Psoas muscle (tissue), 8 donors: ENCODE results near the gene PDCD7. TPM values are rescaled to one million over a fixed set of nuclear protein-coding genes. Genes with fewer than 3 reads are reported as not detected.

ENCODE experiments used
- ATAC-seq, 4 donors: fragments of 200-7000 bp; cut with Tn5 transposase; one replicate each; pipeline ENCODE4 v1.9.1; 2020; ENCODE audit warnings: moderate library complexity in 3 of 4, mild to moderate bottlenecking in 2 of 4
- DNase-seq, 2 donors: peaks; one replicate each; pipeline ENCODE4 v3.0.0-alpha.2; 2020
- H3K27ac ChIP-seq: fragments of 200-600 bp; one replicate; pipeline ENCODE4 v1.8.0; 2022
- H3K27me3 ChIP-seq, 3 donors: fragments of 200-600 bp in 1 of 3; one replicate each; pipeline versions ENCODE4 v1.6.1 to v1.8.0; 2013 to 2022; ENCODE audit warnings: low read length in 2 of 3, mild to moderate bottlenecking in 2 of 3, moderate library complexity in 1 of 3; ENCODE audit not compliant: insufficient read depth in 3 of 3
- H3K36me3 ChIP-seq, 2 donors: fragments of 200-600 bp in 1 of 2; one replicate each; pipeline versions ENCODE4 v1.6.1 to v1.8.0; 2013 to 2022; ENCODE audit warnings: low read depth in 1 of 2, mild to moderate bottlenecking in 1 of 2, moderate library complexity in 1 of 2; ENCODE audit not compliant: insufficient read depth in 1 of 2
- H3K4me1 ChIP-seq: fragments of 200-600 bp; one replicate; pipeline ENCODE4 v1.8.0; 2022
- H3K4me3 ChIP-seq: fragments of 200-600 bp; one replicate; pipeline ENCODE4 v1.8.0; 2022; ENCODE audit warnings: mild to moderate bottlenecking
- H3K9me3 ChIP-seq: fragments of 200-600 bp; one replicate; pipeline ENCODE4 v1.8.0; 2022
- CTCF ChIP-seq: fragments of 200-600 bp; IDR thresholded peaks from one replicate; pipeline ENCODE4 v1.8.0; 2022; ENCODE audit warnings: antibody characterized with exemption
- WGBS, 3 donors: extraction: QIAGEN DNeasy Blood & Tissue Kit; methylation state at CpG; one replicate each; pipeline versions ENCODE4 v1.1.6 to v1.1.7; 2013; 5-methylcytosine and 5-hydroxymethylcytosine counted together
- intact Hi-C, 2 donors: fragments of 100-400 bp; cut with DNase I; formaldehyde crosslinking; loops; one replicate each; pipeline versions ENCODE4 v1.11.0 to v1.14.2; 2022
- polyA plus RNA-seq, 3 donors: library from polyadenylated mRNA; stranded (reverse); fragments of 200-250 nt; gene quantifications; one replicate each; pipeline ENCODE4 v1.2.3, GENCODE V29; 2013
- total RNA-seq, 4 donors: library from RNA; stranded (reverse); fragmentation: NEBNext Ultra II Directional in 2 of 4; extraction: Animal tissue kit (Norgen Biotek cat#: 25700) in 2 of 4; gene quantifications; one replicate each; pipeline versions ENCODE4 v1.2.1 to v1.2.4, GENCODE V29; 2021 to 2023
- donor health status: healthy with polysubstance abuse.
- donor health status: DM: no; HTN: no; CAD: no; lungs with moderate emphysema.
- donor health status: Bipolar disorder and iron deficiency.
- donor health status: healthy.
- donor health status: DM: yes; HTN: yes; CAD: no.
- donor health status: DM: no; HTN: no; CAD: no.
- donor health status: DM: no; HTN: no; CAD: no.
- donor health status: DM: yes; HTN: yes; CAD: no.

PDCD7 gene
- total and polyA plus RNA-seq, 7 donors, result 6.8 to 22.4 (median 14.5) TPM

GRCh38 chr15:65069179-65069578 lies 64.4 kb downstream of the PDCD7 start:
- Histone ChIP-seq H3K27ac (peak overlapping the region; percentile 59), H3K27me3 (peaks cover 0 to 5% (median 2%) of the 10 kb centered on the region in 3 donors), H3K9me3 (no peaks in the 10 kb centered on the region), H3K4me3 (no peak overlapping the region), H3K36me3 (no peaks in the 10 kb centered on the region), H3K4me1 (peaks cover 33% of the 10 kb centered on the region)
- TF ChIP-seq CTCF, result no peak
- peak in 1 of 2 donors; percentile 32 for DNase-seq
- ATAC-seq, result peak in 3 of 4 donors; percentile 19 to 56 (median 23)
- intact Hi-C loops, result no loop called here
- 41 to 52% (median 47%) methylated on average over 1 of the region's 1 CpG for WGBS, 3 donors

- no peak for ATAC-seq
- H3K36me3 ChIP-seq, result no peaks in the 10 kb centered on the region
- H3K4me1 ChIP-seq, result peaks cover 33% of the 10 kb centered on the region
- DNase-seq, result no peak
- peak overlapping the region; percentile 65 for H3K4me3 ChIP-seq
- intact Hi-C loops, result no loop called here
- no peaks in the 10 kb centered on the region for H3K9me3 ChIP-seq
- peaks cover 0 to 5% (median 2%) of the 10 kb centered on the region in 3 donors for H3K27me3 ChIP-seq
- WGBS, 3 donors, result 77 to 90% (median 83%) methylated on average over 3 of the region's 3 CpGs
- no peak for TF ChIP-seq CTCF
- H3K27ac ChIP-seq, result peak overlapping the region; percentile 59
Measured at GRCh38 chr15:65068403-65068788, 65.2 kb downstream of the PDCD7 start.

- peak within 1 kb of the TSS; percentile 59 for H3K27ac ChIP-seq
- no peaks in the 10 kb centered on the region for H3K36me3 ChIP-seq
- ATAC-seq (peak in 2 of 4 donors; percentile 4 to 35), DNase-seq (no peak)
- WGBS, 3 donors, result 7 to 9% (median 9%) methylated on average over 28 to 66 of the region's 66 CpGs
- H3K4me3 ChIP-seq, result peak within 1 kb of the TSS; percentile 65
- H3K9me3 ChIP-seq, result no peaks in the 10 kb centered on the region
- peaks cover 0 to 5% (median 2%) of the 10 kb centered on the region in 3 donors for H3K27me3 ChIP-seq
- no peak for TF ChIP-seq CTCF
- H3K4me1 ChIP-seq, result peaks cover 33% of the 10 kb centered on the region
- intact Hi-C loops, result no loop called here
Measured at GRCh38 chr15:65067645-65068402, 65.8 kb downstream of the PDCD7 start, which contains the start of gene RASL12. TSS of gene RASL12 (minus strand) at chr15:65067991. CDS start at chr15:65067835, 156 bp downstream.

Other genes starting within 250 kb of the PDCD7 start
- gene ANKDD1A, start 221.9 kb downstream of the PDCD7 start, total RNA-seq, result 1 to 10 TPM in 1 of 4 donors, under 1 TPM in 3; 0.46 to 1.2 (median 0.92) TPM
- under 1 TPM; 0.18 to 0.30 (median 0.20) TPM for gene ANKDD1A, start 221.9 kb downstream of the PDCD7 start, polyA plus RNA-seq
- gene SPG21, start 143.9 kb downstream of the PDCD7 start, total RNA-seq, result 10 to 100 TPM; 38.6 to 66.9 (median 52.1) TPM
- gene SPG21, start 143.9 kb downstream of the PDCD7 start, polyA plus RNA-seq, result 100 to 1,000 TPM in 1 of 3 donors, 10 to 100 TPM in 2; 58.4 to 106 (median 58.4) TPM
- 10 to 100 TPM in 3 of 4 donors, 1 to 10 TPM in 1; 9.5 to 18.1 (median 14.8) TPM for gene MTFMT, start 104.2 kb downstream of the PDCD7 start, total RNA-seq
- 10 to 100 TPM in 2 of 3 donors, 1 to 10 TPM in 1; 9.4 to 14.4 (median 10.0) TPM for gene MTFMT, start 104.2 kb downstream of the PDCD7 start, polyA plus RNA-seq
- not detected for gene SLC51B, start 88.4 kb downstream of the PDCD7 start, total RNA-seq
- gene SLC51B, start 88.4 kb downstream of the PDCD7 start, polyA plus RNA-seq, result under 1 TPM in 2 of 3 donors, not detected in 1; 0.04 to 0.07 TPM
- 1 to 10 TPM; 2.5 to 6.3 (median 3.2) TPM for gene RASL12, start 65.8 kb downstream of the PDCD7 start, total RNA-seq
- 1 to 10 TPM; 2.6 to 3.0 (median 3.0) TPM for gene RASL12, start 65.8 kb downstream of the PDCD7 start, polyA plus RNA-seq
- 1 to 10 TPM; 1.3 to 5.7 (median 3.4) TPM for gene KBTBD13, start 57.1 kb downstream of the PDCD7 start, total RNA-seq
- gene KBTBD13, start 57.1 kb downstream of the PDCD7 start, polyA plus RNA-seq, result 1 to 10 TPM in 2 of 3 donors, under 1 TPM in 1; 0.12 to 5.7 (median 1.2) TPM
- gene UBAP1L, start 18.6 kb downstream of the PDCD7 start, total RNA-seq, result 1 to 10 TPM; 1.1 to 2.8 (median 1.9) TPM
- gene UBAP1L, start 18.6 kb downstream of the PDCD7 start, polyA plus RNA-seq, result 1 to 10 TPM in 1 of 3 donors, under 1 TPM in 2; 0.79 to 1.1 (median 0.90) TPM
- gene CLPX, start 51.5 kb upstream of the PDCD7 start, total RNA-seq, result 10 to 100 TPM; 53.7 to 87.2 (median 73.8) TPM
- 10 to 100 TPM; 24.4 to 45.9 (median 25.5) TPM for gene CLPX, start 51.5 kb upstream of the PDCD7 start, polyA plus RNA-seq
- gene CILP, start 77.7 kb upstream of the PDCD7 start, total RNA-seq, result 10 to 100 TPM in 2 of 4 donors, 1 to 10 TPM in 2; 5.6 to 31.7 (median 12.7) TPM
- 10 to 100 TPM in 1 of 3 donors, 1 to 10 TPM in 2; 3.9 to 13.0 (median 5.3) TPM for gene CILP, start 77.7 kb upstream of the PDCD7 start, polyA plus RNA-seq
- gene PARP16, start 153.1 kb upstream of the PDCD7 start, total RNA-seq, result 1 to 10 TPM; 3.2 to 6.3 (median 4.5) TPM
- 1 to 10 TPM; 2.8 to 4.3 (median 3.3) TPM for gene PARP16, start 153.1 kb upstream of the PDCD7 start, polyA plus RNA-seq
- not detected for gene RNU5A-1, start 162.2 kb upstream of the PDCD7 start, total RNA-seq
- gene RNU5A-1, start 162.2 kb upstream of the PDCD7 start, polyA plus RNA-seq, result not detected
- 10 to 100 TPM in 3 of 4 donors, not detected in 1; 12.8 to 34.0 (median 13.9) TPM for gene RNU5B-1, start 170.9 kb upstream of the PDCD7 start, total RNA-seq
- not detected for gene RNU5B-1, start 170.9 kb upstream of the PDCD7 start, polyA plus RNA-seq
- gene IGDCC3, start 244.2 kb upstream of the PDCD7 start, total RNA-seq, result not detected
- gene IGDCC3, start 244.2 kb upstream of the PDCD7 start, polyA plus RNA-seq, result not detected